EH (cell line): ENCODE results near the gene RNF150.

Experiments used
- DNase-seq: peaks from one replicate; pipeline ENCODE4 v3.0.0-alpha.2; 2015; ENCODE audit warnings: low read depth

The RNF150 gene

DNA sequence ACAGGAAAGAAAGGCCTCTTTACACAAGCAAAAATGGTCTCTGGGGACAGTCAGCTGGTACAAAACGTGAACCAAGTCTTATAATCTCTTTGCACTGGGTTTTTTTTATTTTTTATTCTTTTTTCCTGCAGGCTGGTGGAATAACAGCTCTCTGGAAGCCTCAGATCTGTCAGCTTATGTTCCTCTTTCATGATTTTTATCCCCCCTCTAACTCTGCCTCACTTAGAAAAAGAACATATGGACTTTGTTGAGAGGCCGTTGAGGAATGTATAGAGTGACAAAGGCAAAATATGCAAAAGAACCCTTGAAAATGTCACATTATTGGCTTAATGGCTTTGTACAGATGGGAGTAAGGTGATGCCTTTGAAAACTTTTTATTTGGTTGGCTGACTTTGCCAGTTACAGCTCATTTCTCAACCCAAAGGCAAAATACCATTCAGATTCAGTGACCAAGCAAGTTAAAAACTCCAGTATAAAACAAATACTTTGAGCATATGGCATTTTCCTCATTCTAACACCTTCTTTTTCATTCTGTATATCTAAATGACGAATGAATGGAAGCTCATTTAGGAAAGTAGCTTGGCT is 111.1 kb downstream of the RNF150 start:
- peak; percentile 67 for DNase-seq

DNA sequence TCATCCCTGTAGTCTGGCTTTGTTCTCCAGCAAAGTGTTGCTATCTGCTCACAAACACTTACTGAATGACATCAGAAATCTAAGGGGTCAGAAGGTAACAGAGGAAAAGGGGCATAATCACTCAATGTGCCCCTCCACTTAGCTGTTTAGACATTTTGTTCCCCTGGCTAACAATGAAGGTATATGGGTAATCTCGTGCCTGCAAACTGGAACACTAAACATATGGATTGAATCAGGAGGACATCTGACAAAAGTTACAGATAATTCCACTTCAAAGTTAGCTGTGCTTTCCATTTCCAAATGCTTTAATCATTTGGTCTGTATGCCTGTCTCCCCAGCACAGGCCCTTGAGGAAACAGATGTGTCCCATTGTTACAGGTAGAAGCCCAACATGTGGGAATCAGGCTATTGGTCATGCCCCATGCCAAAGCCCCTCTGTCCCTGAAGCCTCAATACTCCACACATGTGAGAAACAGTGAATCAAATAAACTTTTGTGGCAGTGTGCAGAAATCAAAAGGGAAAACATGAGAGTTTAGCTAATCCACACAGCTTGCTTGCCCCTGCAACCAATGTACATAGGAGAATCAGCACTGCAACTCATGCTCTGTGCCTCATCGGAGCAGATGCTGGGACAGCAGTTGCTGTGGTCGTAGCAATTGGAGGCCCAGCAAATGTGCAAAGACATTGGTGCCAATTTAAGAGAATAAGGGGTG is 111.7 kb downstream of the RNF150 start:
- peak; percentile 39 for DNase-seq

DNA sequence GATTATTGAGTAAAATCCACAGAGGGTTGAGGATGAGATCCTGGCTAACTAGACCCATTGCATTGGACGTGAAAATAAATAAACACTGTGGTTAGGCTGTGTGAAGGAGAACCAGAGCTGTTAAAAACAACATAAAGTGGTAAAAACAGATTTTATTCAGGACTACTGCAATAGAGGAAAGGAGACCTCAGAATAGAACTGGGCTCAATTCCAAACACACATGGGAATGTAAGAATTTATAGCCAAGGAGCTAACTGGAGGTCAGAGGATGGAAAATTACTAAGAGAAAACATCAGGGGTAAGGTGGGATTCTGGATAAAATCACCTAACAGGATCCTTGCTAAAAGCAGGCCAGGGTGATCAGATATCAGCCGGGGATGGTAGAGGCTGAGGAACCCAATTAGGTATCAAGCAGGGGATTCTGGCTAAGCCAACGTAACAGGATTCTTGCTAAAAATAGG is 112.4 kb downstream of the RNF150 start:
- peak; percentile 90 for DNase-seq

DNA sequence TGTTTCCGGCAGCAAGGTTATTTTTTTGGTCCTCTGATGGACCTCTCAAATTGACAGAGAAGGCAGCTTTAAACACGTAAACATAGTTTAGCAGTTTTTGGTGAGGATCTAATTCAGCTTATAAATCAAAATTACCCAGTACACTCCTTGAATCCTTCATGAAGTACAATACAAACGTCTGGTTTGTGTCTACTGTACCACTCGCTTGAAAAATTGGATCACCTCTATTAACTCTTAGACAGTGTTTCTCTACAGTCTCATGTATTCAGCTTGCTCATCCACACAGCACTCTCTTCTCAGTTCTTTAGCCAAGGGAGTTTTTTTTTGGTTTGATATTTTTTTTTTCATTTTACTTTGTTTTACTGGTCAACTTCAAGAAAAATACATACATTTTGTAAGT is 113.5 kb downstream of the RNF150 start:
- no peak for DNase-seq

DNA sequence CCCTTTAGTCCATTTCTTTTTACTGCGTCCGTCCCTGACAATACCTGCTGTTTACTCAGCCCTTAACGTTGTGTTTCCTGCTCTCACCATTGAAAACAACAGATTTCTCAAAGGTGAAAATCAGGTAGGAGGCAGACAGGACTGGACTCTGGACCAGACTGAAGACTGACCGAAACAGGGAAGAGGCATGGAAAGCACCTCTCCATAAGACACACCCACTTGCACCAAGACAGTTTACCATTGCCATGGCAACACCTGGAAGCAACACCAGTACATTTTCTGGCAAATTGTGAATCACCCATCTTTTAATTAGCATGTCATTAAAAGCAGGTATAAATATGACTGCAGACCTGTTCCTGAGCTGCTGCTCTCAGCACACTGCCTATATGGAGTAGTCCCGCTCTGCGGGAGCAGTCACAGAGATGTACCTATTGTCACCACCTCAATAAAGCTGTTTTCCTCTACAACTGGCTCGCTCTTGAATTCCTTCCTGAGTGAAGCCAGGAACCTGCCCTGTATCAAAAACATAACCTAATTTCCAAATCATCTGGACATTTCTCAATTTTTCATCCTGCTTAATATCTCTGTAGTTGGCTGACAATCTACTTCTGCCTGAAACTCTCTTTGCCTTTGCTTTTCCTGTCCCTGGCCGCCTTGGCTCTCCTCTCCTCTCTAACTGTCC is 117.0 kb downstream of the RNF150 start:
- no peak for DNase-seq

DNA sequence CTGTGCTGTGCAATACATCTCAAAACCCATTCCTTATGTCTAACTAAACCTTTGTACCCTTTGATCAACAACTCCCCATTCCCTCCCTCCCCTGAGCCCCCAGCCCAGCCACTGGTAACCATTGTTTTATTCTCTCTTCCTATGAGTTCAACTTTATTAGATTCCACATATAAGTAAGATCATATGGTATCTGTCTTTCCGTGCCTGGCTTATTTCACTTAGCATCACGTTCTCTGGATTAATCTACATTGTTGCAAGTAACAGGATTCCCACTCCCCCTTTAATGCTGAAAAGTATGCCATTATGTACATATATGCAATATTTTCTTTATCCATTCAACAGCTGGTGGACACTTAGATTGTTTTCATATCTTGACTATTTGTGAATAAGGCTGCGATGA is 119.4 kb downstream of the RNF150 start:
- DNase-seq, result no peak

DNA sequence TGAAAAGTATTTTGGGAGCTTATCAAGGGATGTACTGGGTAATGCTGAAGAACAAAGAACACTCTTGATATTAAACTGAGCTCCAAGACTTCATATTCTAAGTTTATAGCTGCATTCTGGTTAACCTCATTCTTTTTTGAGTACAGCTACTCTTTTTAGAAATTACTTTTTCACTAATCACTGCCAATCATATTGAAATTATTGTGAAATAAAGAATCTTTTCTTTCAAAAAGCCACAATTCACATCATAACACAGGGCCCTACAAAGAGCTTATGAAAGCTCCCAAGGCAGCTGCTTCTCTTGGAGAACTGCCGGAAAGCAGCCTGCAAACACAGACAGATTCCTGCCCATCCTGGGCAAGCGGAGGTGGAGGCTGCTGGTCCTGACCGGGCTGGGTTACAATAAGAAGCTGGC is 121.4 kb downstream of the RNF150 start:
- DNase-seq, result no peak

DNA sequence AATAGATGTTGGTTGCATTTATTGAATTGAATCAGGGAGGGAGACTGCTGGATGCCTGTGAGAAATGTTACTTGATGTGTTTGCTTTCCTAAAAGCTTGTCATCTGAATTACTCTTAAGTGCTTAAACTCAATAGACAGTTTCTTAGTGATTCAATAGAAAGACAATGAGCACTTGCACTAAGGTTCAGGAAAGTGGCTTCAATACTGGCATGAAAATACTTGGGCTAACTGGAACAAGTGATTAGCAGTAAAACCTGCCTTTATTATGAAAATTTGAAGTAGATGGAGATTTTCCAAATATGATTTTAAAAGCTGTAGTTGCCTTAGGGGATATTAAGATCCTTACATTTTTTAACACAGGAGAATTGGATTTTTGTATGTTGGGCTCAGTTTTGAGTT is 123.3 kb downstream of the RNF150 start:
- no peak for DNase-seq

DNA sequence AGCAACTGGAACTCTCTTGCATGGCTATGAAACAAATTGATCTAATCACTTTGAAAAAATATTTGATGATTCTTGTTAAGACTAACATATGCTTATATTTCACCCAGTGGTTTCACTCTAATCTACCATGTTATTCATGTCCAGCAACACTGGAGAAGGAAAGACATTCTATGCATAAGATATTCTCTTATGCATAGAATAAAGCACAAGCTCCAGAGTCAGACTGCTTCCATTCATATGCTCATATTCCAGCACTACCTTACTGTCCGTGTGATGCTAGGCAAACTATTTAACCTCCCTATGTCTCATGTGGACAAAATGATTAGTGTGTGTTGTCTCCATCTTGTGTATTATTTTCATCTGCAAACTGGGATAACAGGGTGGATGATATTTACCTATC is 124.1 kb downstream of the RNF150 start:
- no peak for DNase-seq

DNA sequence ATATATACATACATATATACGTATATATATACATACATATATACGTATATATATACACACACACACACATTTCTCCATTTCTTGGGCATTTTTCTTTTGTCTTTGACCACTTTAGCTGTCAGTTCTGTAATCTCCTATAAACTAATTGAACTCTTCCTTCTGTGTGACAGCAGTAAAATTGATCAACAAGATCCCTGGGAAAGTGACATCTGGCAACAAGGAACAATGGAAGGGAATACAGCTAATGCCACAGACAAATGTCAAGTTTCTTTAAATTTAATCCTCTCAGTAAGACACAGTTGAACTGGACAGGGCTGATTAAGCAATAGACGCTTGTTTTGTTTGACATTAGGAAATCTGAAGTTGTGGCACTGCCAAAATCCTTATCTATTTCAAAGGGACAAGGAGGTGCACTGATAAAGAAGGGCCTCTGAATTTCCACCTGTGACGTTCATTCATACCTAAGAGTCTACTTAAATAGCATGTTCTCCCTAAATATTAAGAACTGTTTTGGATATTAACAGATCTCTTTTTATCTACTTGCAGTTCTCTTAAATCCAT is 126.9 kb downstream of the RNF150 start:
- DNase-seq, result no peak

DNA sequence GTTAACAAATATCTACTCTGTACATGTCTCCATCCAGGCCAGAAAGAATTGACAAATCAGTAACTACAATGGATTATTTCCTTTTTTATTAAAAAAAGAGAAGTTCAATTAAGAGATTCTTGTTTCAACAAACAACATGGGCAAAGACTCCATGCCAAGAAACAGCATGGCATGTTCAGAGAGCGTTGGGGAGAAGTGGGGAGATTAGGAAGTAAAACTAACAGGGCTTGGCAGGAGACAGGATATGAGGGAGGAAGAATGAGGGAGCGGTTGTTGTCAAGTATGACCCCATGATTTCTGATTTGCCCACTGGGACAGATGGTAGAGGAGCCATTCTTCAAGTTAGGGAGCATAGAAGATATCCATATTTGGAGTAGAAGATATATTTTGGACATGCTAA is 128.4 kb downstream of the RNF150 start:
- no peak for DNase-seq

DNA sequence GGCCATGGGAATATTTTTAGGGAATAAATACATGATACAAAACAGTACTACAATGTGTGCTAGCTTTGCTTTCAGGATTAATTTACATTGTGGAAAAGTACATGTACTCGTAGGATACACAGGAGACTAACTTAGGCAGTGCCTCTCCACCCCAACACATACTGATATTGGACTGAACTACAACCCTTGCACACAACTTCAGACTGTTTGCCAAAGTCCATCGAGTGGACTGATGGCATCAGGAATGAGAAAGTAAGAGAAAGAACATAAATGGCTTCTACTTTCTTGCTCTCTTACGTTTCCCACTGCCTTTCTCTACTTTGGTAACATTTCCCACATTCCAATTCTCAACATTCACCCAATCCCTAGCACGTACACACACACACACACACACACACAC is 130.1 kb downstream of the RNF150 start:
- DNase-seq, result no peak

DNA sequence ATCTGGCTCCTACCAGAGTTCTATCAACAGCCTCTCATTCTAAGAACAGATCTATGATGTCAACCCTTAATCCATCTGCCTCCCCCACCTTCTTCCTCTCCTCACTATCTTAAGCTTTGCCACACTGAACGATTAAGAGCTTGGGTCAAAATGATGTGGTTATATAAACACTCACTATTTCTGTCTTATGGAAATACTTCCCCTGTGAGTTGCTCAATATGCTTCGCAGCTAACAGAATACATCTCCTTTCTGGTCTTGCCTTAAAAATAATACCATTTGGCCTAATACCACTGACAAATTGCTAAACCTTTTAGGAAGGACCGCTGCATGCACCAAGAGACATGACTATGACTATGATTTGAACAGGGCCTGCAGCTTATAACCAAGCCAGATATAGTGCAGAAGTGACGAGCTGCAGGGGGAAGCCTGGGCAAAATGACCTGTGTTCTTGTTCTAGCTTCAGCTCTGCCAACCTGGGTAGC is 130.9 kb downstream of the RNF150 start:
- peak; percentile 84 for DNase-seq

DNA sequence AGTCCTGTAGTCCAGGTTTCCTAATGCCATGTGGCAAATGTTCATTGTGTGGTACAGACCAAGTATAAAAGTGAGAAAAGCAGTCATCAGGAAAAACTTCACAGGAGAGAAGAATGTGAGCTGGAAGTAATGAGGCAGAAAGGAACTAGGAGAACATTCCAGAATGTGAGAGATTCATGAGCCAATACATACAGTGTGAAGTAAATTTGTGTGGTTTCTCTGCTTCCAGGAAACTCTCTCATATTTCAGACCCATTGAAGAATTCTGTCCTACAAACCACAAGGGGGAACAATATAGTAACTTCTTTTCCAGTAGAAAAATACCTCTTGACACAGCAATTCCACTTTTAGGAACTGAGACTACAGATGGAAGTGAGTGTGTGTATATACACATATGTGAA is 136.5 kb downstream of the RNF150 start:
- peak; percentile 89 for DNase-seq

DNA sequence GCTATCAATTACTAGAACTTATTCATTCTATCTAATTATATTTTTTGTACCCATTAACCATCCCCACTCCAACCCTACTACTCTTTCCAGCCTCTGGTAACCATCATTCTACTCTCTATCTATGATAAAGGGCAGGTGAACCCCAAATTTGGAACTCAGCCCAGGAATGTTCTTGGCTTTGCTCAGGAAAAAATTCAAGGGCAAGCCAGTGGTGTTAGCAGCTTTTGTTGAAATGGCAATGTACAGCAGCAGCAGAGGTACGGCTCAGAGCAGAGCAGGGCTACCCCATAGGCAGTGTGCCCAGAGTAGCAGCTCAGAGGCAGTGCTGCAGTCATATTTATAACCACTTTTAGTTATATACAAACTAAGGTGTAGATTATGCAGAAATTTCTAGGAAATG is 138.2 kb downstream of the RNF150 start:
- DNase-seq, result no peak

DNA sequence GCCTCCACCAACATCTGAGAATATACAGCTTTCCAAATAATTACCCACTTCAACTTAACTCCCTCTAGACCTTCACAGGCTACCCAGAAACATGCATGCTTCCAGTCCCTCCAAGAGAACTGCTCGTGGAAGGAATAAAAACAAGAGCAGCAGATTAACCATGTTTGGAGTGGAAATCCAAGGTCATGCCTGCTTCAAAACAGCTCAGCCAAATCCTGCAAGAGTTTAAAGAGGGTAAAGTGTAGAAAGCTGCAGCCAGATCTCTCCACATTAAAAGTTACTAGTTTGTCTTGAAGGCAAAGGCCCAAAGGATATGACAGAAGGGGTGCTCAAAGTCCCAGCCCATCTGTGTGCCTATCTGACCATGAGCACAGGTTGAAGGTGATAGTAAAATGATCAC is 139.3 kb downstream of the RNF150 start:
- DNase-seq, result no peak

DNA sequence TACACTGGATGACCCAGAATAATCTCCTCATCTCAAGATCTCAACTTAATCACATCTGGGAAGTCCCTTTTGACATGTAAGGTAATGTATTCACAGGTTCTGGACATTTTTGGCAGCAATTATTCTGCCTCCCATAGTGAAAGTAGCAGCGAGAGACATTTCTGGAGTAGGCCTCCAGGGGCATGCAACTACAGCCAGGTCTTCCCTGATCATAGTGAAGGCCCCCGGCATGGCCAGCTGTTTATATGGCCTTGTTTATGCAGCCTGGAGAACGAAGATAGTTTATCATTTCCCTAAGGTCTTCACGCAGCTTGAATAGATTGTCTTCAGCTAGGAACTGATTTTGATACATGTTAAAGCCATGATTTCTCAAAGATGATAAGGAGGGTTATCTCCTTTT is 139.9 kb downstream of the RNF150 start:
- DNase-seq, result no peak

DNA sequence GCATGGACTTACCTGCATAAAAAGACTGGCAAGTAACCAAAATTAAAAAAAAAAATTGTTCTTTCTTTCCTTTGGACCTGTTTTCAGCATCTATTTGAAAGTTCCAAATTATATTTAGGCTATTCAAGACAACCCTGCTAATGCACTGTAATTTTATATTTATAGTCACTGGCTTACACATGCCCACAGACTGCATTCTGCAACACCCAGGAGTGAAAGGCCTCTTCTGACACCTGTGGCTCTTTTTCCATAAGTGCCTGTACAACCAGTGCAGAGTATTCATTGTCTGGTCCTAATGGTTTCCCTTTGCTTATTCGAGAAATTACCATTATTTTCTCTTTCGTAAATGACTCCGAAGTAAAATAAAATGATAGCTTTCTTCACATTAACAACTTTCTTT is 143.3 kb downstream of the RNF150 start:
- no peak for DNase-seq

DNA sequence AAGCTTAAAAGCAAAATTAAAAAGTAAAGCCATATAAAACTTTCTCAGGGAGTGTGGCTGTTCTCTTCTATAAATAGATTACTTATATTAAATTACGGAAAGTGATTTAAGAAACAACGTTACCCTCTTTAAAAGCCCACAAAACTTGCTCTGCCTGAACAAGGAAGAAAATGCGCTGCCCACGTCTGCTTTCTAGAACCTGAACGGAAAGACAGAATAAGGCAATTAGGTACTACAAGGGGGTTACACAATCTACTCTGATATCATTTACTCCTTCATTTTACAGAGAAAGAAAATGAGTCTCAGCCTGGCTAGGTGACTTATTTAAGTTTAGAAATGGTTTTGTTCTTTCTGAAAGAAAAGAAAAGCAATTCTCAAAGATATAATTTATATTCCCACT is 147.2 kb downstream of the RNF150 start:
- no peak for DNase-seq

DNA sequence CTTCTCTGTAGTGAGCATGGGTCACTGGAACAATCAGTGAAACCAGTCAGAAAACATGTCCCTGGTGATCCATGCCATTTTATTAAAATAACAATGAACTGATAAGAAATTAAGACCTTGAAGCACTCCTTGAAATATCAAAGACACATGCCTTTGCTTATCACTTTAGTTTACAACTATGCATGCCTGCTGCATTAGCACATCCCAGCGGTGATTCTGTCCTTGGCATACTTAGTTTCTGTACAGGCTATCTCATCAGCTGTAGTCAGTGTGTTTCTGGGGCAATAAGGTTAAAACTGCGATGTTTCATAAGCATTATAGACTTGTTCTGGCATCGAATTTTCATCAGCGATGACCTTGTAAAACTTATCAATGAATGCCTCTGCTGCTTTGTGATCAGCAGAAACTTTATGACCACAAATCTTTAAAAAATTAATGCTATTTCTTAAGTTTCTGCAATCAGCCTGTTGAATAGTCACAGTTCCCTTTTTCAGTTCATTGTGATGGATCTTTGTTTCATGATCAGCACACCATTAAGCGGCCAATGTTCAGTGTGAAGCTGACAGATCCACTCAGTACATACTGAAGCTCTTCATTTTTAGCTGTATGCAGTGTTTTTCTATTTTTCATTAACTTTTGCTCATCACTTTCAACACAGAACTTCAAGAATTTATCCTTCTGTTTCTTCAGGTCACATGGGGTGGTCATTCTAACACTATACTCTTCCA is 150.5 kb downstream of the RNF150 start:
- no peak for DNase-seq

DNA sequence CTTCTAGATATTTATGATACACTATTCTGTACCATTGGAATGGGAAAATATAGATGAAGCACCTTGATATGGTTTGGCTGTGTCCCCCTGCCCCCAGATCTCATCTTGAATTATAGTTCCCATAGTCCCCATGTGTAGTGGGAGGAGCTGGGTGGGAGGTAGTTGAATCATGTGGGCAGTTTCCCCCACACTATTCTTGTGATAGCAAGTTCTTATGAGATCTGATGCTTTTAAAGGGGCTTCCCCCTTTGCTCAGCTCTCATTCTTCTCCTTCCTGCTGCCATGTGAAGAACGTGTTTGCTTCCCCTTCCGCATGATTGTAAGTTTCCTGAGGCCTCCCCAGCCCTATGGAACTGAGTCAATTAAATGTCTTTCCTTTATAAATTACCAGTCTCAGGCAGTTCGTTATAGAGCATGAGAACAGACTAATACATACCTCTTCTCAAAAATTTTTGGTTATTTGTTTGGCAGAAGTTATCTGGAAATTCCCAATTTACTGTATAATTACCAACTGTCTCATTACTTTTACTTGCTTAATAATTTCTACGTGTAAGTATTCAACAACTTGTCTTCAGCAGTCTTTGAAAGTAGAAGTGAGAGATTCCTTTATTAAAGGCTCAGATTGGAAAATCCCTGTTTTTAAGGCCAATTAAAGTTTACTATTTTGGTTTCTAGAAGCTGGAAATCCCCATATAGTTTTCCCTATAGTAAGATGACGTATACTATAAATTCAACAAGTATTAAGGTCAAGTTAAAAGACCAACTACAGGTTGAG is 152.7 kb downstream of the RNF150 start:
- DNase-seq, result no peak

DNA sequence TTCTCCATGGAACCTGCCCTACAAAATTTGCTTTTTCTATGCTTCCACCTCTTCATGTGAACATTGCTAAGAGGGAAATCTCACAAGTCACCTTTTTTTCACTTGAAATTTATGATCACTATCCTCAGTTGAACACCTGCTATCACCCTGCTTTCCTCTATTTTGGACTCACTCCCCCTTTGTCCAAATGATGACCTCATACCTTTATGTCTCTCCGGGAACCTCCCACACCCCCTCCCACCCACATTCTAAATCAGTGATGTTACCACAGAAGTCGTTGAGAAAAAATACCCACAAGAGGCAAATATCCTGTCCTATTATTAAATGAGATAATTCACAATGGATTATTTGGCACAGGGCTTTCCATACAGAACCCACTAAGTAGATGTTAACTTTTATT is 156.5 kb downstream of the RNF150 start:
- DNase-seq, result no peak
